Left forelimb (tissue), 1 donor: ENCODE results near the gene TRPV6.

Source experiments
- DNase-seq: peaks from one replicate; pipeline ENCODE4 v3.0.0-alpha.2; 2018; ENCODE audit warnings: low spot score

Gene TRPV6

DNA sequence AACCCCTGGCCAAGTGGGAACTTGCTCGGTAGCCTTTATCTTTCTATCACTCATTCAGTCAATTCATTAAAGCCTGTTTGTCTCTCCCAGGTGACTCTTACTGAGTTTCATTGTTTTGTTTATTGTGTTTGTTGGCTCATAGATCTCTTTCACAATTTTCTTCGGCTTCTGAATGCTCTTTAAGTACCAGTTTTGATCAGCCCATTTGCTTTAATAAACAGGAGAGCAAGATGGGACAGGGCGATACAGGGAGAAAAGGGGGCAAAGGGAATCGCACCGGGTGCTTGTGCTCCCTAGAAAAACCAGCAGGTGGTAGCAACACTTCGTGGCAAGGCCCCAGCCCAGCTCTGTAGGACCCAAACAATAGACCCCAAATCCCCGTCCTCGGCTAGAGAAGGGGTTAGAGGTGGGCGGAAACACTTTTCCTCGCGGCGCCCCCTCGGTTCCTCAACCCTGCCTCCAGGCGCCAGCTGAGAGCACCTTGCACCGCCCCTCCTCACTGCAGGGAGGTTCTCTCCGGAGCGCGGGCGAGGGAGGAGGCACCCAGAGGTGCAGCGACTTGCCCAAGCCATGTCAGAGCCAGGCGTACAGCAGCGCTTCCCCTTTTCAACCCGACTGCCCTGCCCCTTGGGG is 31.7 kb downstream of the TRPV6 start:
- no peak for DNase-seq

DNA sequence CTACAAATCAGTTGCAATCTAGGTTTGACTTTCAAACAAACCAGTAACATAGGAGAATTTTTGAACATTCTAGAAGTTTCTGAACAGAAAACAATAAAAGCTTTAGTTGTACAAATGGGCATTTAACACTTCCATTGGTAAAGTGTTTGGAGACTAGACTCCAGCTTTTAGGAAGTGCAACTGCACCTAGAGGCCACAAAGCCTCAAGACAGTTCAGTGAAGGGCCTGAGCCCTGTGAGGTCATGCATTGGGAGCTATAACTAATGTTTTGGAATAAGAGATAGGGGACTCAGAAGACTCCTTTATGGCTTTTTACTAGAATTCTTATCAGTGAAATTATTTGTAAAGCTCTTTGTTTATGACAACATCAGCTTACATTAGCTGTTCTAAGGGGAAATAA is 33.6 kb downstream of the TRPV6 start:
- DNase-seq: no peak

DNA sequence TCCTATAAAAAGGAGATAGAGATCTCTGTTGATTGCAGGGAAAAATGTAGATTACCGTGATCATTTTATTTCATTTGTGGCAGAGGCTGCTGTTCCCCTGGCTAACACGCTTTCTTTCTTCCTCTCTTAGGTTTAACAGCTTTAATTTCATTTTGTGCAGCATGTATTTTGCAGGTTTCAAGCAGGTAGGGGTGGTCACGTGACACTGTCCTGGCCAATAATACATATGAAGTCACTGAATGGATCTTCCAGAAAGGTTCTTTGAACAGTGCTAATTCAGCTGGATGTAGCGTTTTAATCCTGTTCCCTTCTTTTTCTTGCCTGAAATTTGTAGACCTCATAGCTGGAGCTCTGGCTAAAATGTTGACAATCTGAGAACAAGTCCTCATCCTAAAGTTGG is 34.3 kb downstream of the TRPV6 start:
- DNase-seq: no peak

DNA sequence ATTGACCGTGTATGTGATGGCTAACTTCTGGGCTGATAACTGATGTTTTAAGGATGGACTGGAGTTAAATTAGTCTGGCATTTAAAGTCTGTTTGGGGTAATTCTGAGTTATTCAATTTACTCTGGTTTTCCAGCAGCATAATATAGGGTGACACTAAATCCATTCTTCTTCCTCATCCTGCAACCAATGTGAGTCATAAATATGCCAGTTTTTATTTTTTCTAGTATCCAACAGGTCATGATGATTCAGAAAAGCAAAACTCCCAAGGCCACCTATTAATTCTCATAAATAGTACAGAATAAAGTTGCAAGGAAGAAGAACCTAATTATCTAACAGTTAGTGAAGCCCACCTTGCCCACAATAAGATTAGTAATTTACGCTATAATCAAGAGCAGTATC is 38.2 kb downstream of the TRPV6 start:
- no peak for DNase-seq

DNA sequence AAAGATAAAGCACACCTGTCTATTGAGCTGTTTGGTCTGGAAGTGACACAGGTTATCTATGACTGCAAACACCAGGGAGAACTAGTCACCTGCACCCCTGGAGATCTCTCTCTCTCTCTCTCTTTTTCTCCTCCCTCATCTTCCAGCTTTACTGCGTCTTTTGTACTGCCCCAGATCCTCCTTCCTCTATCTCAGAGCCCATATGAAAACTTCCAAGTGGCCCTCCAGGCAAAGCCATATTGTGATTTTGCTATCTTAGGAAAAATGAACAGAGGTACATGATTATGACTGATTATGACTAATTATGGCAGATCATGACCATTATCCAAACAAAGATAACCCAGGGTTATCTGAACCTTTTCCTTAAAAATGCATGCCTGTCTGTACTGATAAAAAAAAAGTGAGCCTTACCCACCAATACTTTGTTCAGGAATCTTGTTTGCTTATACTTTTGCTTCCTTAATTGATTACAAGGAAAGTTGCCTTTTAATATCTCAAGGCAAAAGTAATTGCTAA is 43.2 kb downstream of the TRPV6 start:
- DNase-seq: no peak

DNA sequence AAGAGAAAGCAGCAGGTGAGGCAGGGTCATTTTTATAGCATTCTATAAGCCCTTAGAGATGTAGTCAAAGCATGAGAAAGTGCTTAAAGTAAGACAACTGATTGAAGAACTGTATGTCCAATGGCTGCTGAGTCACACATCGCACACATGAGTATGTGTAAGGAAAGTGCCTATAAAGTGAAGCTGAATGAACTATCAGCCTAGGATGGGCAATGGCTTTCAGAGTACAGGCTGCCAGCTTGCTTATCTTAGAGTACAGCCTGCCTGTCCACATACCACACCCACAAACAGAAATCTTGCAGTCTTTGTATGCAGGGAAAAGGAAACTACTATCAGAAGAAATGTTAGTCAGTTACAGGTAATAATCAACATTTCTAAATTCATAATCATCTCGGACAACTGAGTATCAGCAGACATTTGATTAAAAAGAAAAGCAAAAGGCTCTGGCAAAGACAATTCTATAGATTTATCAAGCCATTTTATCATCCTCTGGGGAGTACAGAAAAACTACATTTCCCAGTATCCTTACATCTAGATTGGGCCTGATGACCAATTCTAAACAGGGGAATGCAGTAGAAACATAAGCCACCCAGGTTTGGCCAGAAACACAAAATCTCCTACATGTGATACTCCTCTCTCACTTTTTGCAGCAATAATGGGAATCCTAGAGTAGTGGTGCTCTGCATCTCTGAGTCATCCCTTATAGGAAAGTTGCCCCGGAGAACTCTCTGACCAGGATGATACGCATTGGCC is 46.9 kb downstream of the TRPV6 start:
- DNase-seq: no peak

DNA sequence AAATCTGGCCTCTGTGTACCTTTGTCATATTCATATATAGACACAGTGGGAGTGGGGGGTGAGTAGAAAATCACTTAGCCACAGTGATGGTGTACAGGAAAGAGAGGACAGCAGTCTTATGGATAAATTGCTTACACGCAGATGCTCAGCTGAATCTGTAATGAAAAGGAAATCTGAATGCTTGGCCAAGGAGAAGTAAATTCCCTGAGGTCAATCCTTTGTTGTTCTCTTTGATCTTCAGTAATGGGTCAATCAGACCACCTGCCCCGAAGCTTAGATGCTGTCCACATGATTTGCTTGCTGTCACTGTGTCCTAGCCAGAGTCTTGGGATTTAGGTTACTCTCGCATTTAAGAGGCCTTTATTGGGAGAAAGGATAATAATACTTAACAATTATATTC is 49.1 kb downstream of the TRPV6 start:
- no peak for DNase-seq

DNA sequence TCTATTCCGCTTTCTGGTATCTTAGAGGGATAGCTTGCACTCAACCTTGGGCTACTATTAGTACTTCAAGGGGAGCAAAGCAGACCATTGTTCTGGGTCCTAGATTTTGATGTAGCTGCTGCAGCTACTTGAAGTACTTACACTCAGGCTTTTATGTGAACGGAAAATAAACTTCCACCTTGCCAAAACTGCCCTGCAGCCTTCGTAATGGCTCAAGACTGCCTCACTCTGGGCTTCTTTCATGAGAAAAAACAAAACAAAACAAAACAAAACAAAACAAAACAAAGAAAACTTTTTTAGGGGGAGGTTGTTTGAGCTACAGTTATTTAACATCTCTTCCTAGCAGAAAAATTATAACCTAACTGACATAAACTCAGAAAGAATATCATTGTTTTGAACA is 50.1 kb downstream of the TRPV6 start:
- DNase-seq: no peak

DNA sequence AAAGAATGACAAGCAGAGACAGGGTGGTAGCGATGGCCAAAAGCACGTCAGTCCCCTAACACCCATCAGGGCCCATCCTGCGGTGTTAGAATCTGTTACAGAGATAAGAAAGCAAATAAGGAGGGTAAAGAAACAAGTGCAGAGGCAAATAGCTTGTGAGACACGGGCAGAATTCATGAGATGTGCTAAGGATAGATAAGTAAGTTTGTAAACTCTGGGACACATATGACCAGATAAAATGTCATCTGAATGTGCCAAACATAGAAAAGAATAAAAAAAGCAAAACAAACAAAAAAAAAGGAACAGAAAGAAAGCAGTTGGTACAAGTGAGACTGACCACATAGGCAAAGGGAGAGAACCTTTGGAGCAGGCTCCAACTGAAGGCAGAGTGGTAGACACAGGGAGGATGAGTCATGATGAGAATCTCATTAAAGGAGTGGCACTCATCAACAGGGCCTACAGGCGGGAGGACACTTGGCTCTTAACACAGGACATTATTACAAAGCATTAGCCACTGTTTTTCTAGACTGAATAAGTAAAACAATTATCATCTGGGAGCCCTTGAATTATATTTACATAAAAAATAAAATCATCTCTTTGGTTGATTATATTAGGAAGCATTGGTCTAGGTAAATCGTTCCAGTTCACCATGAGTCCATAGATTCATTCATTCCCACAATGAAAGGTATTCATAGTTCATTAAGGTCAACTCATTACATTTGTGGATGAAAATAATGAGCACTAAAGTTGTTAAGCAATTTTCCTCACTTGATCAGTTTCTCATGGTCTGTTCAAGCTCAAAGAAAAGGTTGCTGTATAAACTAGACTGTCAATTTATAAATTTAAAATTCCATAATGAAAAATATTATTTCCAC is 52.1 kb downstream of the TRPV6 start:
- DNase-seq: no peak

DNA sequence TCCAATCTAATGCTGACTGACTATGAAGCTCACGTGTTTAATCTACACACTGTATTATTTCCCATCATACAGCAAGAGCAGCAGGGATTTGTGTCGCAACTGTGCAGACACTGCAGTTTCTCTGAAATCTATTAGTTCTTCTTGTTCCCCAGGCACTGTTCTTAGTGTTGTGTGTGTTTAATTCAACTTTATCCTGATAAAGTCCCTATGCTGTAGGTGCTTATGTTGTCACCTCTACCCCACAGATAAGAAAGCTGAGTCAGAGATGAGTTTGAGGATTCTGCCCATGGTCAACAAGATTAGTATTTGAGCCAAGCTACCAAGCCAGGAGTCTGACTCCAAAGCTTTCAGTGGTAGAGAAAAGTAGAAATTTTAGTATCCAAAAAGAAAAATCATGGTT is 53.1 kb downstream of the TRPV6 start:
- DNase-seq: no peak

DNA sequence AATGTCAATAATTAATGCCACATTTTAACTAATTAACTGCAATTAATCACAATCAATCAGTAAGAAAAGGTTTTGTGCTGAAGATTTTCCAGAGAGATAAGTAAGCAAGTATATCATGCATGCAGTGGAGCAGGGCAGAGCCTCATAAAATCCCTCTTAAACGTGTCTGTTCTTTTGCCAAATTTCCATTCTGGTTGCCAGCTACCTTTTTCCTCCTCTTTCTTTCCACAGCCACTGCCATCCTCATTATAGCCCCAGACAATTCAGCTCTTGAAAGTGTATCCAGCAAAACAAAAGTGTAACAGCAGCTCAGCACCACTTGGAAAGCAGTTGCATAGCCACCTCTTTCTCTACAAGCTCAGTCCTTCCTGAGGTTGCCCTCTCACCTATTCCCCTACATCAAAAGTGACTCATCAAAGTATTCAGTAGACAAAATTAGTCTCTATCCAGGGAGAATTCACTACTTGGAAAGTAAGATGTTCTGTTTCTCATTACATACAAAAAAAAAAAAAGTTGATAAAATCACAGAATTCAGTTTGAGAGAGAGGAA is 57.5 kb downstream of the TRPV6 start:
- no peak for DNase-seq

DNA sequence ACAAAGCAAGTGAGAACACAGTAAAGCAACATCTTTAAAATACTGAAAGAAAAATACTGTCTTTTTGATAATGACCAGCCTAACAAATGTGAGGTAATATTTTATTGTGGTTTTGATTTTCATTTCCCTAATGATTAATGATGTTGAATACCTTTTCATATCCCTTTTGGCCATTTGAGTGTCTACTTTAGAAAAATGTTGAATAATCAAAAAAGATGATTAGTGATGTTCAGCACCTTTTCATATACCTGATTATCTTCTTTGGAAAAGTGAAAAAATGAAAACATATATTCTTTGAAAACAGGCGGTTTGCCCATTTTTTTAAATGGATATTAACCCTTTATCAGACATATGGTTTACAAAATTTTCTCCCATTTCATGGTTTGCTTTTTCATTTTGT is 62.8 kb downstream of the TRPV6 start:
- no peak for DNase-seq
